Measurements from ENCODE around the gene CD248.
"Not testable (repeated sequence)": the region's sequence is repeated elsewhere in the genome, so short reads cannot be mapped to it uniquely, and the experiment has no call there.

Gene CD248

GRCh38 chr11:66287211-66287888 is 29.5 kb downstream of the CD248 start:
- DNase-seq: no peak

DNA sequence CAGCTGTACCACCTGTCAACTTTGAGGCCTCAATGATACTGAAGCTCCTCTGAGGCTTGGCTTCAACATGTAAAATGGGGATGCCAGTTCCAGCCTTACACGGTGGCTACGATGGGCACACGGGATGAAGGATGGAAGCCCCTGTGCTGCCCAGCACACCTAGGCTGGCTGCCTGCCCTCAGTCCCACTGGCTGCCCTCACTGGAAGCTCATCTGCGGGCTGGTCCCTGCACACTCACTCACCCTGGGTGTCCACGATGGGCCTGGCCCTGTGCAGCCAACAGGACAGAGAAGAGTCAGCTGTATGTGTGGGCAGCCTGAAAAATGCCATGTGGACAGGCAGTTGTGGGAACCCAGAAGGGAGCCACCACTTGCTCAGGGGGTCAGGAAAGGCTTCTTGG is 30.1 kb downstream of the CD248 start:
- DNase-seq: no peak

GRCh38 chr11:66285250-66285947 is 31.4 kb downstream of the CD248 start:
- no peak for DNase-seq

GRCh38 chr11:66284526-66285078 is 32.2 kb downstream of the CD248 start:
- DNase-seq: no peak

DNA sequence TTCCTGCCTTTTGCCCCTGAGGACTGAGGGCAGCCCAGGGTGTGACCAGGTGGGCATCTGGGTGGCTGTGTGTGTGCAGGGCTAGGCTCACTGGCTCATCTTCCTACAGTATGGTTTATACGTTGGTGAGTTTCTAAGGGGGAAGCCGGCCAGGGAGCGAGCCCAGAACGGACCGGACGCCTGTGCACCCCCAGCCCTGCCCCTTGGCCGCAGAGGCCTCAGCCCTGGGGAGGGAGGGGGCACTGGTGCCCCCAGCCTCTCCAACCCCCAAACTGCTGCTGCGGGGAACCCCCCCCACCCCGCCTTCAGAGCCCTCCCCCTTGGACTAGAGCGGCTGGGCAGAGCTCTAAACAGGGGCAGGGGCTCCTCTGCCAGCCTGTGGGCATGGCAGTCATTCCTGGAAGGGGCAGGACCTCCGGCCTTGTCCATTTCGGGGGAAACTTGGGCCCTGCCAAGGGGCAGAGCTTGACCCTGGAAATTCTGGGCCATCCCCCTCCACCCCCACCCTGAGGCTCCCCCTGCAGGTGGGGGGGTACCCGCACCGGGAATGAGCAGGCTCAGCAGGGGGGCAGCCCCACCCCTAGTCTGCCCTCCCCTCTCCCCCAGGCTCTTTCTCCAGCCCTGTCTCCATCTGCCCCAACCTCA is 33.3 kb downstream of the CD248 start:
- DNase-seq: no peak

DNA sequence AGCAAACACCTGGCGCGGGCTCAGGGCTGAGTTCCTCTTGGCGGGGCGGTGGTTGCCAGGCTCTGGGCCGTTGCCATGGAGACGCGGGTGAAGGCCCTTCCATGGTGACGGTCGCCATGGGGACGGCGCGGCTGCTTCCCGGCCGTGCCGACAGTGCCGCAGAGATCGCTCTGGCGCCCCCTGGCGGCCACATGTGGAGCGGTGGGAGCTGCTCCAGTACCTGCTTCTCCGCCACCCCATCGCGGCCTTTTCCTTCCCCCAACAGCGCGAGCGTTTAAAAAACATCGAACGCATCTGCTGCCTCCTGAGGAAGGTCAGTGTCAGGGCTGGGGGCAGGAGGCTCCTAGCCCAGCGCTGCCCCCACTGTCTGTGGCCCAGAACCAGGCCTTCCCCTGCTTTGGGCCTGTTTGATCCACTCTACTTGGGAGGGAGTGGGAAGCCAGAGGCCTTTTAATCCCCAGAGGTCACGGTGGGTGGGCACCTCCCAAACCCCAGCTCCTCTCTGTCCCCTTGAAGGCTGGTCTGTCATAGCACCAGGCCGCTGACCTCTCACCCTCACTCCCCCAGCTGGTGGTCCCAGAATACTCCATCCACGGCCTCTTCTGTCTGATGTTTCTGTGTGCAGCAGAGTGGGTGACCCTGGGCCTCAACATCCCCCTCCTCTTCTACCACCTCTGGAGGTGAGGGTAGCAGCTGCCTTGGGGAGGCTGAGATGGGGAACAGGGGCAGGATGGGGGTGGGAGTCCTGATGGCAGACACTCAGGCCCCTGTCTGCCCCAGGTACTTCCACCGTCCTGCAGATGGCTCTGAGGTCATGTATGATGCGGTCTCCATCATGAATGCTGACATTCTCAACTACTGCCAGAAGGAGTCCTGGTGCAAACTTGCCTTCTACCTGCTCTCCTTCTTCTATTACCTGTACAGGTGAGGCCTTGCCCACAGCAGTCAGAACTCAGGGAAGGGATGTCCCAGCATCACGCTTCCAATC is 34.1 kb downstream of the CD248 start:
- DNase-seq: peak; percentile 98

DNA sequence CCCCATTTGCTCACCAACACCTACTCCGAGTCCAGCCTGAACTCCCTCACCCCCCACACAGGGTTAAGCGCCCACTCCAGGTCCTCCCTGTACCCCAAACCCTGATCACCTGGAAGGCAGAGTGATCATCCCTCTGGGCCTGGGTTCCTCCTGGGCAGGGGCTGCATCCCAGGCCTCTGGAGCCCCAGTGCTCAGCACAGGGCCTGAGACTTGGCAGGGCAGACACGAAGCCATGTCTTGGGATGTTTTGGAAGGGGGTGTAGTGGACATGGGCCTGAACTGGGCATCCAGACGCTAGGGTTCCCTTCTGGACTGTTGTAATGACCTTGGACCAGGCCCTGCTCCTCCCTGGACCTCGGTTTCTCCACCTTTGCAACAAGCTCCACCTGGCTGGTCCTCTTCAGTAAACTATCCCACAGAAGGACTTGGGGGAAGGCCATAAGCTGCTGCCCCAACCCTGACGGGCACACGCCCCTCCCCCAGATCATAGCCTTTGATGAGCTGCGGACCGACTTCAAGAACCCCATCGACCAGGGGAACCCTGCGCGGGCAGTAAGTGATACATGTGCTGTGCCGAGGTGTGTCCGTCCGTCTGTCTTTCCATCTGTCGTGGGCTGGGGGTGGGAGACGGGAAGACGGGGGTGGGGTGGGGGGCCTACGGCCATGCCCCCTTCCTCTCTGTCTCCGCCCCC is 34.9 kb downstream of the CD248 start:
- DNase-seq: no peak

- DNase-seq: no peak
Observed at GRCh38 chr11:66281001-66281400, 35.8 kb downstream of the CD248 start.

GRCh38 chr11:66280428-66280827 is 36.4 kb downstream of the CD248 start:
- peak; percentile 41 for DNase-seq

GRCh38 chr11:66279092-66279734 is 37.6 kb downstream of the CD248 start:
- peak; percentile 23 for DNase-seq

DNA sequence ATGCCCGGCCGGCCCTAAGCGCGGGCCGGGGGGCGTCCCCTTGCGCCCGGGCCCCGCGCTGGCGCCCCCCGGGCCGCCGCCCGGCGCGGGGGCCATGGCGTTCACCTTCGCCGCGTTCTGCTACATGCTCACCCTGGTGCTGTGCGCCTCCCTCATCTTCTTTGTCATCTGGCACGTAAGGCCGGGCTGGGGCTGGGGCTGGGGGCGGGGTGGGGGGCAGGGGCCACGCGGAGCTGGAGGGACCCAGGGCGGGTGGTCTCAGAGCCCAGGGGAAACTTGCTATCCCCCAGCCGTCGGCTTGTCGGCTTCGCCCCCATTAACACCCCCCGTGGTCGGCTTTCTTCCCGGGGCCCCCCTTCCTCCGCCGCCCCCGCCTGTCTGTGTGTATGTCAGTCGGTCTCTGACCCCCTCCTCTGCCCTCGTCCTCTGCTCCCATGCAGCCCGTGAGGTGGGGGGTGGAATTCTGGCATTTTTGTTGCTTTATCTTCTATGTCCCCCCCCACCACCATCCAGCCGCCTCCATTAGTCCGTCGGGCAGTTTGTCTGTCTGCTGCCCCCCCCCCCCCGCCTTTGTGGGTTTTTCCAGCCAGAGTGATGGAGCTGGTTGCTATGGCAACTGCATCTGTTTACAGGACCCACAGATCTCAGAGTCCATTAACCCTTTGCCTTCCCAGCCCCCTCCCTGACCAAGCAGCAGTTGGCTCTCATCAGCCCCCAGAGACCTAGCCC is 38.3 kb downstream of the CD248 start:
- DNase-seq: peak; percentile 53

DNA sequence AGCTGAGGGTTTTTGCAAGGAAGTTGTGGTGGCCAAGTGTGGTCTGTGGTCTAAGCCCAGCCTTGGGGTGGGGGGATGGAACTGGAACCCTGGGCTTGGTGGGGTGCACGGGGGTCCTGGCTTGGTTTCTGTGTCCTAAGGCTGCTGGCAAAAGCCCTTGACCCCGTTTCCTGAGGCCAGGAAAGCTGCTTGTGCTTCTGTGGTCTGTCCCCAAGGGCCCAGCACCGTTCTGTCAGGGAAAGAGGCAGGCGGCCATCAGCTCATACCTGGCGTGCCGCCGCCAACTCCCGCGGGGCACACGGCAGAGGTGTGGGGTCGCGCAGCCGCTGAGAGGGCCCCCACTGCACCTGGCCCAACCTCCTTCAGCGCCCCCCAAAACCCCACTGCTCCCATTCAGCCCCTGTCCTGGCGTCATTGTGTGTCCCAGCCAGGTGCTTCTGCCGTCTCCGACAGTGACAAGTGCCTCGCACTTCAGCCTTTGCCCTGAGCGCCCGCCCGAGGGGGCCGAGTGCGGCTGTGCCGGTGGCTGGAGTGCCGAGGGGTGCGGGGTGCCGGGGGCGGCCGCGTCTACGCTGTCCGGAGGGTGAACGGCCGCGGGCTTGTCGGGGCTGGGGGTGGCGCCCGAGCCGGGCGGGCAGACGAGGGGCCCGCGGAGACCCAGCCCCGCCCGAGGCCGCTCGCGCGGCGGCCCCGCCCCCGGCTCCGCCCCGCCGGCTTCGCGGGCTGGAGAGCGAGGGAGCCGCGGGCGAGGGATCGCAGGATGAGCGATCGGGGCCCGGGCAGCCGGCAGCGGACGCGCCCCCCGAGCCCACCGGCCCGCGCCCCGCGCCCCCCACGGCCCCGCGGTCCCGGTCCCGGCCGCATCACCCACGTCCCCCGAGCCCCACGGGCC is 39.1 kb downstream of the CD248 start, which contains the start of gene CNIH2:
Gene CNIH2, plus strand, starts transcription at position 705 of the 892 bp plus-strand sequence. CDS start 282 bp downstream, outside the sequence.
- peak; percentile 59 for DNase-seq

GRCh38 chr11:66277064-66277463 is 39.8 kb downstream of the CD248 start:
- DNase-seq: not testable (repeated sequence)

DNA sequence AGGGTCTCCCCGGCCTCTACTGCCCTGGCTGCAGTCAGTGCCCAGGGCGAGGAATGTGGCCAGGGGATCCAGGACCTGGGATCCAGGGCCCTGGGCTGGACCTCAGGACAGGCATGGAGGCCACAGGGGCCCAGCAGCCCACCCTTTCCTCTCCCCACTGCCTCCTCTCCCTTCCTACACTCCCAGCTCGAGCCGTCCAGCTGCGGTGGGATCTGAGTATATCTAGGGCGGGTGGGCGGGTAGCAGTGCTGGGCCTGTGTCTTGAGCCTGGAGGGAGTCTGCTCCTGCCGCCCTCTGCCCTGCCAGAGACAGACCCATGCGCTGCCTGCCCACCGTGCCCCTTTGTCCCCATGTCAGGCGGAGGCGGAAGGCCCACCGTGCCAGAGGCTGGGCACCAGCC is 40.2 kb downstream of the CD248 start:
- not testable (repeated sequence) for DNase-seq

GRCh38 chr11:66275984-66276612 is 40.7 kb downstream of the CD248 start:
- no peak for DNase-seq

DNA sequence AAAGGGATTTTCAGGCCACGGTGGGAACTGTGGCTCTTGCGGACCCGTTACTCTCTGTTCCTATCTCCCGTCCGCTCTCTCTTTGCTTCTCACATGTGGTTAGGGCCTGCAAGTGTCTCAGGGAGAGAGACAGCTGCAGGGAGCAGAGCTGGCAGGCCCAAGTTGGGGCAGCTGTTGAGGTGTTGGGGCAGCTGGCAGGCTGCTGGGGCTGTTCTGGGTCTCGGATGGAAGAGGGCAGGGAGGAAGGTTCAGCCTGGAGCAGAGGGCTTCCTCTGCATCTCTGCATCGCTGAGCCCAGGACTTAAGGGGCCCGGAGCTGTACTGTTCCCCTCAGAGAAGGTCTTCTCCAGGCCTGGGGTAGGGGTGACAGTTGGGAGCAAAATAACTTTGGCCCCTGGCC is 41.4 kb downstream of the CD248 start:
- DNase-seq: no peak

GRCh38 chr11:66274219-66274618 is 42.6 kb downstream of the CD248 start:
- DNase-seq: no peak

GRCh38 chr11:66272596-66272995 is 44.2 kb downstream of the CD248 start:
- DNase-seq: no peak

- no peak for DNase-seq
Observed at GRCh38 chr11:66271816-66272215, 45.0 kb downstream of the CD248 start.

All from NCI-H82 (cell line).